ENCODE measurements around the gene SLCO3A1.

GRCh38 chr15:92017882-92018534, 164.5 kb downstream of the SLCO3A1 start:
- TF ChIP-seq CTCF (IDR thresholded peaks at IDR 0.05) (no peak), POLR2AphosphoS5 (IDR thresholded peaks at IDR 0.05) (no peak), POLR2A (IDR thresholded peaks at IDR 0.05) (no peak), EP300 (IDR thresholded peaks at IDR 0.05) (no peak)
